IMR-90 (cell line): Measurements from ENCODE around the gene TMEM141.

Source experiments
- CEBPB ChIP-seq: IDR thresholded peaks from 2 replicates; pipeline ENCODE4 v1.6.1; 2012; ENCODE audit warnings: low read depth, low read length, improper control_type of control experiment
- RAD21 ChIP-seq: IDR thresholded peaks from 2 replicates; pipeline ENCODE4 v1.6.1; 2012; ENCODE audit warnings: low read length, improper control_type of control experiment
- RCOR1 ChIP-seq: IDR thresholded peaks from 2 replicates; pipeline ENCODE4 v1.6.1; 2012; ENCODE audit warnings: mild to moderate bottlenecking, low read length, improper control_type of control experiment; ENCODE audit not compliant: insufficient replicate concordance
- SMC3 ChIP-seq: fragments of 150-350 bp; IDR thresholded peaks from 2 replicates; pipeline ENCODE4 v1.6.1; 2016; ENCODE audit warnings: low read depth, mild to moderate bottlenecking, antibody characterized with exemption, low read length, moderate library complexity
- TF ChIP-seq, protein P1 (sequence below): fragments of 150-350 bp; IDR thresholded peaks from 2 replicates; pipeline ENCODE4 v1.6.1; 2017; ENCODE audit warnings: mild to moderate bottlenecking, antibody characterized with exemption, low read length, low read depth
- TF ChIP-seq, protein P2 (sequence below): conservative IDR thresholded peaks from 2 replicates; pipeline ENCODE4 v1.5.1; 2012; ENCODE audit warnings: mild to moderate bottlenecking, low read depth, low read length, improper control_type of control experiment
- TF ChIP-seq, protein P3 (sequence below): fragments of 150-350 bp; IDR thresholded peaks from 2 replicates; pipeline ENCODE4 v1.6.1; 2016; ENCODE audit warnings: low read depth, mild to moderate bottlenecking, low read length, moderate library complexity, borderline replicate concordance

DNA sequence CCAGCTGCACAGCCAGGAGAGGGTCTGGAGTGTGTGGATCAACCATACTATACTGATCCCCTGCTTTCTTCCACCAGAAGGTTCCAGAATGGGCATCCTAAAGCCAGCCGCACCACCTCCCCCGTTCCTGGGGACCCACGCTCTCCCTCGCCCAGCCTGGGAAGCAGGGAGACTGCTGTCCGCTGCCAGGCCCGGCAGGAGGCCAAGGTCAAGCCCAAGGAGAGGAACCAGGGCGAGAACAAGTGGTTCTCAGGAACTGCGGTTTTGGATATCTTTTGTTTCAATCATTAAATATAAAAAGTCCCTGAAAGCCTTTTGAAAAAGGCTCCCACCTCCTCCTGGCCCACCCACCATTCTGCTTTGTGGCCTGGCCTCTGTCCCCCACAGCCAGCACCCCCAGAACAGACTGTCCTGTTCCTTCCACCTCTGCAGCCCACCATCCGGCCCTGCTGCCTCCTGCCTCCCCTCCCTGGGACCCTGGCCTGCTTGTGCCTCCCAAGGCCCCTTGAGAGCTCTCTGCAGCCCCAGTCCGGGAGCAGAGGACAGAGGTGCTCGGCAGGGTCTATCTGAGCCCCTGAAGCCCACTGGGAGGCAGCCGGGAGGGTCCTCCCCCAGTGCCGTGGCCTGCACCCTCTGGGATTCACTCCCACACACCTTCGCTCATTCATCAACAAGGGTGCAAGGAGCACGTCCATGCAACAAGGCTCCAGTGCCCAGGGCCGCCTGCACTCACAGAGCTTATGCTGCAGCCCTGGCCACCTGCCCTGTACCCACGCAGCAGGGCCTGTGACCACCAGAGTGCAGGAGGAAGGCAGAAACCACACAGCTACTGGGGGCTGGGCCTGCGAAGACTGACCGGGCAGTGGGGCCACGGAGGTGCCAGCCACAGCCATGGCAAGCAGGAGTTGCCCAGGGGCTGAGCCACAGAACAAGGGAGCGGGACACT is 42.2 kb upstream of the TMEM141 start:
- no peak for TF ChIP-seq CEBPB
- no peak for TF ChIP-seq RCOR1
- TF ChIP-seq SMC3 = no peak
- TF ChIP-seq, protein P1, sequence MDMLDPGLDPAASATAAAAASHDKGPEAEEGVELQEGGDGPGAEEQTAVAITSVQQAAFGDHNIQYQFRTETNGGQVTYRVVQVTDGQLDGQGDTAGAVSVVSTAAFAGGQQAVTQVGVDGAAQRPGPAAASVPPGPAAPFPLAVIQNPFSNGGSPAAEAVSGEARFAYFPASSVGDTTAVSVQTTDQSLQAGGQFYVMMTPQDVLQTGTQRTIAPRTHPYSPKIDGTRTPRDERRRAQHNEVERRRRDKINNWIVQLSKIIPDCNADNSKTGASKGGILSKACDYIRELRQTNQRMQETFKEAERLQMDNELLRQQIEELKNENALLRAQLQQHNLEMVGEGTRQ = no peak
- TF ChIP-seq, protein P2, sequence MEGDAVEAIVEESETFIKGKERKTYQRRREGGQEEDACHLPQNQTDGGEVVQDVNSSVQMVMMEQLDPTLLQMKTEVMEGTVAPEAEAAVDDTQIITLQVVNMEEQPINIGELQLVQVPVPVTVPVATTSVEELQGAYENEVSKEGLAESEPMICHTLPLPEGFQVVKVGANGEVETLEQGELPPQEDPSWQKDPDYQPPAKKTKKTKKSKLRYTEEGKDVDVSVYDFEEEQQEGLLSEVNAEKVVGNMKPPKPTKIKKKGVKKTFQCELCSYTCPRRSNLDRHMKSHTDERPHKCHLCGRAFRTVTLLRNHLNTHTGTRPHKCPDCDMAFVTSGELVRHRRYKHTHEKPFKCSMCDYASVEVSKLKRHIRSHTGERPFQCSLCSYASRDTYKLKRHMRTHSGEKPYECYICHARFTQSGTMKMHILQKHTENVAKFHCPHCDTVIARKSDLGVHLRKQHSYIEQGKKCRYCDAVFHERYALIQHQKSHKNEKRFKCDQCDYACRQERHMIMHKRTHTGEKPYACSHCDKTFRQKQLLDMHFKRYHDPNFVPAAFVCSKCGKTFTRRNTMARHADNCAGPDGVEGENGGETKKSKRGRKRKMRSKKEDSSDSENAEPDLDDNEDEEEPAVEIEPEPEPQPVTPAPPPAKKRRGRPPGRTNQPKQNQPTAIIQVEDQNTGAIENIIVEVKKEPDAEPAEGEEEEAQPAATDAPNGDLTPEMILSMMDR = no peak
- TF ChIP-seq RAD21 = no peak
- TF ChIP-seq, protein P3, sequence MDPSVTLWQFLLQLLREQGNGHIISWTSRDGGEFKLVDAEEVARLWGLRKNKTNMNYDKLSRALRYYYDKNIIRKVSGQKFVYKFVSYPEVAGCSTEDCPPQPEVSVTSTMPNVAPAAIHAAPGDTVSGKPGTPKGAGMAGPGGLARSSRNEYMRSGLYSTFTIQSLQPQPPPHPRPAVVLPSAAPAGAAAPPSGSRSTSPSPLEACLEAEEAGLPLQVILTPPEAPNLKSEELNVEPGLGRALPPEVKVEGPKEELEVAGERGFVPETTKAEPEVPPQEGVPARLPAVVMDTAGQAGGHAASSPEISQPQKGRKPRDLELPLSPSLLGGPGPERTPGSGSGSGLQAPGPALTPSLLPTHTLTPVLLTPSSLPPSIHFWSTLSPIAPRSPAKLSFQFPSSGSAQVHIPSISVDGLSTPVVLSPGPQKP = no peak
